ENCODE results near the gene SPAG5.
A peak's percentile ranks its signal among the peaks of the same experiment; 100 is the strongest.

SPAG5 gene

DNA sequence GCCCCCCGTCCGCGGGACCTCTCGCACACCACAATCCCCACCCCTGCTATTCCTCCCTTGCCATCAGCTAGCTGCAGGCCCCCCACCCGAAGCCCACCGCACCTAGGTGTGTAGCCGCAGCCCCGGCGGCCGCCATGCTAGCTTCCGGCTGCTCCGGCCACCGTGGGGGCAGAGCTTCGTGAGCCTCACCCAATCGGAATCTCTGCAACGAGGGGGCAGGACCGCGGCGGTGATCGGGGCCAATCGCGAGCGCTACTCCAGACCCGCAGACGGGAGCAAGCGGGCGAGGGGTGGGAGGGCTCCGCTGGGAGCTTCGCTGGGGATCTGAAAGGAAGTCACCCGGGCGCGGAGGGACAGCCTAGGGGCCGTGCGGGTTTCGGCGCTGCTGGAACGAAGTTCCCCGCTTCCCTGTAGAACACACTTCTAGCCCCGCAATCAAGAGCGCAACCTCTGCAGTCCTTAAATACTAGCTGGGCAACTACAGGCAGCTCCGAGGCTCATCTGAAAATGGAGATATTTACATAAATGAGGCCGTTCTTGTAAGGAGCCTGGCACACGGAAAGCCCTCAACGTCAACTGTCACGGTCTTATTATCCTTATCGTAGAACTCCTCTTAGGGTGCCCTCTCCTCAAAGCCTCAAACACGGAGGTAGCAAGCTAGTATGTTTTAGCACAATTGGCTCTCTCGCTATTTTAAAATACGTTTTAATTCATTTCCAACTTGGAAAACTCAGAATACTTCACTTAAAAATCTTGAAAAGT, 27.3 kb downstream of the SPAG5 start, which contains the start of gene PIGS:
PIGS (minus strand) TSS at position 164 of the 762 bp plus-strand sequence; CDS start at position 136, 28 bp downstream.
- Histone ChIP-seq H3K36me3 (replicated peaks; ENCODE audit: insufficient read depth, low read length) (no peaks in the 10 kb centered on the region; the same call in 1 of the 2 replicates), H4K20me1 (ENCODE audit: insufficient read depth, low read length) (no peaks in the 10 kb centered on the region; the same call in 1 of the 2 replicates), H3K4me2 (ENCODE audit: low read depth, low read length) (peak within 1 kb of the TSS; percentile 93), H2AFZ (ENCODE audit: low read length) (peak within 1 kb of the TSS; percentile 95), H3F3A (ENCODE audit: insufficient read depth, low read length) (0 out of 2 replicates have a peak, but pooled peaks cover 15% of the 10 kb centered on the region), H3K27ac (ENCODE audit: low read length) (peak within 1 kb of the TSS; percentile 67; the same call in 1 of the 2 replicates), H3K27me3 (replicated peaks; ENCODE audit: insufficient read depth, low read length) (no peaks in the 10 kb centered on the region), H3K79me2 (ENCODE audit: low read length) (peaks cover 41% of the 10 kb centered on the region), H3K9me2 (replicated peaks; ENCODE audit: insufficient read depth, low read length) (no peaks in the 10 kb centered on the region), H3K9ac (ENCODE audit: low read length) (peak within 1 kb of the TSS; percentile 92), H3K4me1 (ENCODE audit: low read length) (peaks cover 26% of the 10 kb centered on the region), H3K4me3 (ENCODE audit: low read length) (peak within 1 kb of the TSS; percentile 99), H3K9me3 (replicated peaks; ENCODE audit: insufficient read depth, low read length) (no peaks in the 10 kb centered on the region)
- TF ChIP-seq EZH2 (optimal IDR thresholded peaks at IDR 0.05; ENCODE audit: low read depth, low read length) (no peak), EZH2phosphoT487 (IDR thresholded peaks at IDR 0.05; ENCODE audit: low read length) (no peak)
- TF ChIP-seq, protein P1, sequence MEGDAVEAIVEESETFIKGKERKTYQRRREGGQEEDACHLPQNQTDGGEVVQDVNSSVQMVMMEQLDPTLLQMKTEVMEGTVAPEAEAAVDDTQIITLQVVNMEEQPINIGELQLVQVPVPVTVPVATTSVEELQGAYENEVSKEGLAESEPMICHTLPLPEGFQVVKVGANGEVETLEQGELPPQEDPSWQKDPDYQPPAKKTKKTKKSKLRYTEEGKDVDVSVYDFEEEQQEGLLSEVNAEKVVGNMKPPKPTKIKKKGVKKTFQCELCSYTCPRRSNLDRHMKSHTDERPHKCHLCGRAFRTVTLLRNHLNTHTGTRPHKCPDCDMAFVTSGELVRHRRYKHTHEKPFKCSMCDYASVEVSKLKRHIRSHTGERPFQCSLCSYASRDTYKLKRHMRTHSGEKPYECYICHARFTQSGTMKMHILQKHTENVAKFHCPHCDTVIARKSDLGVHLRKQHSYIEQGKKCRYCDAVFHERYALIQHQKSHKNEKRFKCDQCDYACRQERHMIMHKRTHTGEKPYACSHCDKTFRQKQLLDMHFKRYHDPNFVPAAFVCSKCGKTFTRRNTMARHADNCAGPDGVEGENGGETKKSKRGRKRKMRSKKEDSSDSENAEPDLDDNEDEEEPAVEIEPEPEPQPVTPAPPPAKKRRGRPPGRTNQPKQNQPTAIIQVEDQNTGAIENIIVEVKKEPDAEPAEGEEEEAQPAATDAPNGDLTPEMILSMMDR (IDR thresholded peaks at IDR 0.05; ENCODE audit: low read length), result no peak
- peak; percentile 95 for DNase-seq

- Histone ChIP-seq H3K79me2 (ENCODE audit: low read length) (peaks cover 48% of the 10 kb centered on the region), H3K4me1 (ENCODE audit: low read length) (peaks cover 26% of the 10 kb centered on the region), H3K27ac (ENCODE audit: low read length) (peak overlapping the region; percentile 67; the same call in 1 of the 2 replicates), H3K9ac (ENCODE audit: low read length) (peak overlapping the region; percentile 92), H3F3A (ENCODE audit: insufficient read depth, low read length) (0 out of 2 replicates have a peak, but pooled peaks cover 15% of the 10 kb centered on the region), H3K9me2 (replicated peaks; ENCODE audit: insufficient read depth, low read length) (no peaks in the 10 kb centered on the region), H3K27me3 (replicated peaks; ENCODE audit: insufficient read depth, low read length) (no peaks in the 10 kb centered on the region), H3K4me2 (ENCODE audit: low read depth, low read length) (peak overlapping the region; percentile 71), H3K36me3 (replicated peaks; ENCODE audit: insufficient read depth, low read length) (no peaks in the 10 kb centered on the region; the same call in 1 of the 2 replicates), H2AFZ (ENCODE audit: low read length) (peak overlapping the region; percentile 95), H3K4me3 (ENCODE audit: low read length) (peak overlapping the region; percentile 99), H3K9me3 (replicated peaks; ENCODE audit: insufficient read depth, low read length) (no peaks in the 10 kb centered on the region), H4K20me1 (ENCODE audit: insufficient read depth, low read length) (no peaks in the 10 kb centered on the region; the same call in 1 of the 2 replicates)
- DNase-seq, result peak; percentile 47
- no peak for TF ChIP-seq EZH2phosphoT487 (IDR thresholded peaks at IDR 0.05; ENCODE audit: low read length)
- TF ChIP-seq EZH2 (optimal IDR thresholded peaks at IDR 0.05; ENCODE audit: low read depth, low read length), result no peak
- TF ChIP-seq, protein P1 (IDR thresholded peaks at IDR 0.05; ENCODE audit: low read length), result no peak
Observed at GRCh38 chr17:28570716-28571360, 28.0 kb downstream of the SPAG5 start.

DNA sequence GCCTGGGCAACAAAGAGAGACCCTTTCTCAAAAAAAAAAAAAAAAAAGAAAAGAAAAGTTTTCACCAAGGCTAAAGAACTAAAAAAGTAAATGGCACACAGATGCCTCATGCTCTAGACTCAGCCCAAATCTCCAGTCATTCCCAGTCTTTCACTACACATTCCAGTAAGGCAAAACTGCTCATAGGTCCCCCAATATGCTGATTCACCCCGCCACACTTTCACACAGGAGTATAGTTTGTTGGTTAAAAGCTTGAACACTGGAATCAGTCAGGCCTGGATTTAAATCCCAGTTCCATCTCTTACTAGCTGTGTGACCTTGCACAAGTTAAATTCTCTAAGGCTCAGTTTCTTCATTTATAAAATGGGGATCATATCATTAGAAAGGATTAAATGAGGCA, 29.4 kb downstream of the SPAG5 start:
- Histone ChIP-seq H3K4me2 (ENCODE audit: low read depth, low read length) (peak overlapping the region; percentile 71; the same call in 1 of the 2 replicates), H3K4me1 (ENCODE audit: low read length) (peaks cover 26% of the 10 kb centered on the region)
- TF ChIP-seq EZH2 (optimal IDR thresholded peaks at IDR 0.05; ENCODE audit: low read depth, low read length), result no peak
- TF ChIP-seq, protein P1 (IDR thresholded peaks at IDR 0.05; ENCODE audit: low read length), result no peak
- no peak for TF ChIP-seq EZH2phosphoT487 (IDR thresholded peaks at IDR 0.05; ENCODE audit: low read length)

More for the DNA sequence above, 29.4 kb downstream of the SPAG5 start:
- Histone ChIP-seq H4K20me1 (ENCODE audit: insufficient read depth, low read length) (no peaks in the 10 kb centered on the region; the same call in 1 of the 2 replicates), H3K27ac (ENCODE audit: low read length) (no peak overlapping the region), H3K9ac (ENCODE audit: low read length) (no peak overlapping the region), H2AFZ (ENCODE audit: low read length) (no peak overlapping the region), H3K27me3 (replicated peaks; ENCODE audit: insufficient read depth, low read length) (no peaks in the 10 kb centered on the region), H3K4me3 (ENCODE audit: low read length) (peak overlapping the region; percentile 99; the same call in 1 of the 2 replicates), H3K9me2 (replicated peaks; ENCODE audit: insufficient read depth, low read length) (no peaks in the 10 kb centered on the region), H3K9me3 (replicated peaks; ENCODE audit: insufficient read depth, low read length) (no peaks in the 10 kb centered on the region), H3K79me2 (ENCODE audit: low read length) (peaks cover 61% of the 10 kb centered on the region), H3F3A (ENCODE audit: insufficient read depth, low read length) (0 out of 2 replicates have a peak, but pooled peaks cover 15% of the 10 kb centered on the region), H3K36me3 (replicated peaks; ENCODE audit: insufficient read depth, low read length) (no peaks in the 10 kb centered on the region; the same call in 1 of the 2 replicates)
- DNase-seq, result no peak
